Gastrocnemius medialis (tissue), 4 donors: ENCODE measurements around the gene SRSF2. TPM values are rescaled to one million over a fixed set of nuclear protein-coding genes. Genes with fewer than 3 reads are reported as not detected.
"Not testable (repeated sequence)": the region's sequence is repeated elsewhere in the genome, so short reads cannot be mapped to it uniquely, and the experiment has no call there.

Experiments used
- ATAC-seq, 2 donors: fragments of 150-250 bp; one replicate each; pipeline ENCODE4 v1.9.1; 2016
- DNase-seq, 2 donors: peaks; one replicate each; pipeline ENCODE4 v3.0.0-alpha.2; 2019
- H3K27ac ChIP-seq, 4 donors: fragments of 200-600 bp; sonication (generic); 1 replicate in 1 of 4; 2 replicates in 3 of 4; pipeline ENCODE4 v1.5.1; 2016 to 2018; ENCODE audit warnings: mild to moderate bottlenecking in 2 of 4, moderate library complexity in 1 of 4
- H3K27me3 ChIP-seq, 3 donors: fragments of 200-600 bp; sonication (generic) in 2 of 3; 1 replicate in 1 of 3; 2 replicates in 2 of 3; pipeline versions ENCODE4 v1.5.1 to v1.6.0; 2016 to 2019; ENCODE audit warnings: mild to moderate bottlenecking in 1 of 3, moderate library complexity in 1 of 3
- H3K36me3 ChIP-seq, 2 donors: fragments of 200-600 bp; sonication (generic) in 1 of 2; one replicate each; pipeline ENCODE4 v1.5.1; 2017 to 2018
- H3K4me1 ChIP-seq, 2 donors: fragments of 200-600 bp; sonication (generic) in 1 of 2; one replicate each; pipeline ENCODE4 v1.5.1; 2016 to 2017; ENCODE audit warnings: mild to moderate bottlenecking in 2 of 2
- H3K4me3 ChIP-seq, 4 donors: fragments of 200-600 bp; sonication (generic) in 3 of 4; 1 replicate in 1 of 4; 2 replicates in 3 of 4; pipeline ENCODE4 v1.5.1; 2016 to 2019; ENCODE audit warnings: mild to moderate bottlenecking in 2 of 4
- H3K9me3 ChIP-seq, 3 donors: fragments of 200-600 bp; sonication (generic) in 2 of 3; 1 replicate in 1 of 3; 2 replicates in 2 of 3; pipeline ENCODE4 v1.5.1; 2016 to 2019
- CTCF ChIP-seq, 5 experiments: fragments of 450-650 bp in 3 of 5; fragments of 200-600 bp in 2 of 5; sonication (generic) in 2 of 5; IDR thresholded peaks in 4 of 5; conservative IDR thresholded peaks in 1 of 5; 1 replicate in 4 of 5; 2 replicates in 1 of 5; pipeline ENCODE4 v1.5.1; 2016 to 2019; ENCODE audit warnings: antibody characterized with exemption in 5 of 5, mild to moderate bottlenecking in 3 of 5, moderate library complexity in 3 of 5
- POLR2A ChIP-seq, 2 donors: fragments of 450-650 bp; IDR thresholded peaks; one replicate each; pipeline ENCODE4 v1.6.1; 2017; ENCODE audit warnings: antibody characterized with exemption in 2 of 2, mild to moderate bottlenecking in 2 of 2, moderate library complexity in 2 of 2
- in situ Hi-C, 4 donors: fragments of 200-750 bp; cut with MboI; loops; one replicate each; pipeline versions ENCODE4 v1.15.0 to v1.8.0; 2017; ENCODE audit warnings: low sequenced_read_pairs in 4 of 4
- intact Hi-C: fragments of 100-400 bp; cut with DNase I; formaldehyde crosslinking; loops from one replicate; pipeline ENCODE4 v1.15.1; 2023; ENCODE audit warnings: low total_unique reads
- total RNA-seq, 4 donors: library from RNA; depleted of rRNA; stranded (reverse); fragments of >200 nt; gene quantifications; one replicate each; pipeline versions ENCODE4 v1.1.0 to v1.2.3, GENCODE V29; 2016

SRSF2 gene
- total RNA-seq, 4 donors from 2014 or later: 75.0 to 148 (median 90.4) TPM

- peaks cover 56 to 57% of the 10 kb centered on the region in 2 donors for H3K4me1 ChIP-seq
- H3K27me3 ChIP-seq: no peaks in the 10 kb centered on the region
- H3K4me3 ChIP-seq: no peak overlapping the region
- intact Hi-C loops (loop anchor here (10.0 kb wide), 1 partner anchor 469 kb away; the partner anchor contains the start of gene UBALD2), in situ Hi-C loops (no loop called here)
- H3K36me3 ChIP-seq: peaks cover 3 to 46% of the 10 kb centered on the region in 2 donors
- ATAC-seq (no peak), DNase-seq (no peak)
- peak overlapping the region; percentile 96 to 99 (median 99) for H3K27ac ChIP-seq
- no peaks in the 10 kb centered on the region for H3K9me3 ChIP-seq
- TF ChIP-seq POLR2A (IDR thresholded peaks at IDR 0.05) (no peak), CTCF (IDR thresholded peaks at IDR 0.05 in 4 of 5, conservative IDR thresholded peaks at IDR 0.05 in 1 of 5) (no peak)
Measured at GRCh38 chr17:76733618-76733957, 3.5 kb downstream of the SRSF2 start.

- Histone ChIP-seq H3K9me3 (no peaks in the 10 kb centered on the region), H3K27ac (peak overlapping the region; percentile 96 to 99 (median 99)), H3K36me3 (peaks cover 3 to 46% of the 10 kb centered on the region in 2 donors), H3K4me3 (no peak overlapping the region), H3K4me1 (peaks cover 55% of the 10 kb centered on the region in 2 donors), H3K27me3 (no peaks in the 10 kb centered on the region)
- TF ChIP-seq POLR2A (IDR thresholded peaks at IDR 0.05) (no peak), CTCF (IDR thresholded peaks at IDR 0.05 in 4 of 5, conservative IDR thresholded peaks at IDR 0.05 in 1 of 5) (no peak)
- ATAC-seq (no peak), DNase-seq (peak in 1 of 2 donors; percentile 41)
- in situ Hi-C loops (no loop called here), intact Hi-C loops (loop anchor here (10.0 kb wide), 1 partner anchor 468 kb away; the partner anchor contains the start of gene UBALD2)
Measured at GRCh38 chr17:76732734-76733617, 4.2 kb downstream of the SRSF2 start.

DNA sequence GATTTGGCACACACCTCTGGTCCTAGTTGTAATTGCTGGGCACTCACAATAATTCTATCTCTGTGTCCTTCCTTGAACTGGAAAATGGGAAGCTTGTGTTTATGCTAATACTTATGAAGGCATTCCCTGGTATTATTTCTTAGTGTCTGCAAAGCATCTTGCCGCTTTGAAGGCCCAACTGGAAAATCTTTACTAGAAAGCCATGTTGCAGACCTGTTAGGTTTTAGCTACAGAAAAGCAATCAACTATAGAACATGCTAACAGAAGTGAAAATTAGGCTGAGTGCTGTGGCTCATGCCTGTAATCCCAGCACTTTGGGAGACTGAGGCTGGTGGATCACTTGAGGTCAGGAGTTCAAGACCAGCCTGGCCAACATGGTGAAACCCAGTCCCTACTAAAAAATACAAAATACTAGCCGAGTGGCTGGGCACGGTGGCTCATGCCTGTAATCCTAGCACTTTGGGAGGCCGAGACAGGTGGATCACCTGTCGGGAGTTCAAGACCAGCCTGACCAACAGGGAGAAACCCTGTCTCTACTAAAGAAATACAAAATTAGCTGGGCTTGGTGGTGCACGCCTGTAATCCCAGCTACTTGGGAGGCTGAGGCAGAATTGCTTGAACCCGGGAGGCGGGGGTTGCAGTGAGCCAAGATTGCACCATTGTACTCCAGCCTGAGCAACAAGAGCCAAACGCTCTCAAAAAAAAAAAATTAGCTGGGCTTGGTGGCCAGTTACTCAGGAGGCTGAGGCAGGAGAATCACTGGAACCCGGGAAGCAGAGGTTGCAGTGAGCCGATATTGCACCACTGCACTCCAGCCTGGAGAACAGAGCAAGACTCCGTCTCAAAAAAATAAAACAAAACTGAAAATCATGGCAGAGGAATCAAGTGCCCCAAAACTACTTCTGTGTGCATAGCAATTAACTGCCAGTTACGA lies 5.1 kb downstream of the SRSF2 start:
- peaks cover 3 to 46% of the 10 kb centered on the region in 2 donors for H3K36me3 ChIP-seq
- peaks cover 63% of the 10 kb centered on the region in 2 donors for H3K4me1 ChIP-seq
- intact Hi-C loops: loop anchor here (10.0 kb wide), 1 partner anchor 467 kb away; the partner anchor contains the start of gene UBALD2
- DNase-seq, H3K9me3 ChIP-seq, in situ Hi-C loops, ATAC-seq, H3K27me3 ChIP-seq, H3K4me3 ChIP-seq: not testable (repeated sequence)
- peak overlapping the region in 2 of 4 donors; percentile 8 to 99 for H3K27ac ChIP-seq

GRCh38 chr17:76727745-76728456 lies 9.2 kb downstream of the SRSF2 start:
- in situ Hi-C loops (no loop called here), intact Hi-C loops (loop anchor here (10.0 kb wide), 1 partner anchor 943 kb away; the partner anchor contains the start of gene UNK)
- Histone ChIP-seq H3K4me3 (peak overlapping the region; percentile 83 to 99 (median 97)), H3K9me3 (no peaks in the 10 kb centered on the region), H3K4me1 (peaks cover 47 to 52% of the 10 kb centered on the region in 2 donors), H3K27me3 (no peaks in the 10 kb centered on the region), H3K36me3 (peaks cover 0 to 38% of the 10 kb centered on the region in 2 donors), H3K27ac (peak overlapping the region; percentile 98 to 100 (median 100))
- TF ChIP-seq POLR2A (IDR thresholded peaks at IDR 0.05) (no peak), CTCF (IDR thresholded peaks at IDR 0.05 in 4 of 5, conservative IDR thresholded peaks at IDR 0.05 in 1 of 5) (no peak)
- DNase-seq: no peak
- ATAC-seq: no peak
